Superior temporal gyrus (tissue), 1 donor: ENCODE measurements around the gene PNKP.
"Not testable (repeated sequence)": the region's sequence is repeated elsewhere in the genome, so short reads cannot be mapped to it uniquely, and the experiment has no call there.

Source experiments
- DNase-seq: peaks from one replicate; pipeline ENCODE4 v3.0.0-alpha.2; 2016; ENCODE audit errors: extremely low spot score

The PNKP gene

DNA sequence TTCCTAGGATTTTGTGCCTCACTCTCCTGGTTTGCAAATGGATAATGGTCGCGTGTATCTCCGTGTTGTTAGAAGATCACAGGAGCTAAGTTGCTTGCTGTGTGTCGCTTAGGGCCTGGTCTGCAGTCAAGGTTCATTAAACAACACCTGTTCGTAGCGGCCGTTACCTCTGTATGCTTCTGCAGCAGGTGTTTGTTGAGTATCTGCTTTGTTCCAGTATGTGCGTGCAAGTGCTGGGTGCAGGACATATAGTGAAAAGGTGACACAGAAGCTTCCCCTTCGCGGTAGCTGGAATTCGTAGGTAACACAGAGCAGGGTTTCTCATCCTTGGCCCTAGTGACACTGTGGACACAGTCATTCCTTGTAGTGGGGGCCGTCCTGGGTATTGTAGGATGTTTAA is 43.9 kb downstream of the PNKP start:
- no peak for DNase-seq

DNA sequence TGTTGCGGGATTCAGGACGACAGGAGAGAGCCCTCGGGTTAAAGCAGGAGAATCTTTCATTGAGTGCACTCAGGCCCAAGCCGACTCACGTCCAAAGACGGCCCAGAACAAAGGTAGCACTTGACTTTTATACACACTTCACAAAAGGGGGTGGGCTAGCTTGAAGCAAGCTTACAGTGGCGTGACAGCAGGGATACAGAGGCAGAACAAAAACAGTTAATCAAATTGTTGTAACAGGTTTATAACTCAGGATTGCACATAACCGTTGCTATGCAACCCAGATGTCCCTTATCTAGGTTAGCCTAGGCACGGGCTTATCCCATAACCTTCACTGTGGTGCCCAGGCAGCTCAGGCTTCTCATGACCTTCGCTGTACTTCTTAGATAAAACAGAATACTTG is 47.3 kb downstream of the PNKP start:
- no peak for DNase-seq

DNA sequence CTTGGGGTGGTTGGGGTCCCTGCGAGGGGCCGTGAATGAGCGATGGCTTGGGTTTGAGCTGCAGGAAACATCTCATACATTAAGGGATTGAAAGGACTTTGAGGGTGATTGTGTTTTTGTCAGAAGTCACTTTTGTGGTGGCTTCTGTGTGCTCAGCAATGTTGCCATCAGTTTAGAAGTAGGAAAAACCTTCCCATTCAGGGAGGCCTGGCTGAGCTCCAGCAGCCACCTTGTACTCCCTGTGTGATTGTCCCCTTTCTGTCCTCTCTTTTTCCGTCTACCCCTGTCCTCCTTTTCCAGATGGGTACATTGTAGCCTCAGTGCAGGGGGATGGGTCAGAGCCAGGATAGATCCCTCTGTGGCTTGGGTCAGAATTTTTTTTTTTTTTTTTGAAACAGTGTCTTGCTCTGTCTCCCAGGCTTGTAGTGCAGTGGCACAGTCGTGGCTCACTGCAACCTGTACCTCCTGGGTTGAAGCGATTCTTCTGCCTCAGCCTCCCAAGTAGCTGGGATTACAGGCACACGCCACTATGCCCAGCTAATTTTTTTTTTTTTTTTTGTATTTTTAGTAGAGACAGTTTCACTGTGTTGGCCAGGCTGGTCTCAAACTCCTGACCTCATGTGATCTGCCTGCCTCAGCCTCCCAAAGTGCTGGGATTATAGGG is 47.8 kb downstream of the PNKP start:
- DNase-seq, result not testable (repeated sequence)

DNA sequence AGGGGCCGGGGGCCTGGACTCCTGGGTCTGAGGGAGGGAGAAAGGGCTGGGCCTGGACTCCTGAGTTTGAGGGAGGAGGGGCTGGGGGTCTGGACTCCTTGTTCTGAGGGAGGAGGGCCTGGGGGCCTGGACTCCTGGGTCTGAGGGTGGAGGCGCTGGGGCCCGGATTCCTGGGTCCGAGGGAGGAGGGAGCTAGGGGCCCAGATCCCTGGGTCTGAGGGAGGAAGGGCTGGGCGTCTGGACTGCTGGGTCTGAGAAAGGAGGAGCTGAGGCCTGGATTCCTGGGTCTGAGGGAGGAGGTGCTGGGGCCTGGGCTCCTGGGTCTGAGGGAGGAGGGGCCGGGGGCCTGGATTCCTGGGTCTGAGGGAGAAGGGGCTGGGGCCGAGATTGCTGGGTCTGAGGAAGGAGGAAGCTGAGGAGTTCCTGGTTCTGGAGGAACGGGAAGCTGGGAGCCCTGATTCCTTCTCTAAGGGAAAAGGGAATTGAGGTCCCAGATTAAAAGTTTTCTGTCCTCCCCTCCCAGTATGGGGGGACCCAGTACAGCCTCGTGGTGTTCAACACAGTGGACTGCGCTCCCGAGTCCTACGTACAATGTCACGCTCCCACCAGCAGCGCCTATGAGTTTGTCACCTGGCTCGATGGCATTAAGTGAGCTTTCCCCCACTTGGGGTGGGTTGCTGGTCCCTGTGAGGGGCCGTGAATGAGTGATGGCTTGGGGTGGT is 48.6 kb downstream of the PNKP start:
- DNase-seq, result no peak

DNA sequence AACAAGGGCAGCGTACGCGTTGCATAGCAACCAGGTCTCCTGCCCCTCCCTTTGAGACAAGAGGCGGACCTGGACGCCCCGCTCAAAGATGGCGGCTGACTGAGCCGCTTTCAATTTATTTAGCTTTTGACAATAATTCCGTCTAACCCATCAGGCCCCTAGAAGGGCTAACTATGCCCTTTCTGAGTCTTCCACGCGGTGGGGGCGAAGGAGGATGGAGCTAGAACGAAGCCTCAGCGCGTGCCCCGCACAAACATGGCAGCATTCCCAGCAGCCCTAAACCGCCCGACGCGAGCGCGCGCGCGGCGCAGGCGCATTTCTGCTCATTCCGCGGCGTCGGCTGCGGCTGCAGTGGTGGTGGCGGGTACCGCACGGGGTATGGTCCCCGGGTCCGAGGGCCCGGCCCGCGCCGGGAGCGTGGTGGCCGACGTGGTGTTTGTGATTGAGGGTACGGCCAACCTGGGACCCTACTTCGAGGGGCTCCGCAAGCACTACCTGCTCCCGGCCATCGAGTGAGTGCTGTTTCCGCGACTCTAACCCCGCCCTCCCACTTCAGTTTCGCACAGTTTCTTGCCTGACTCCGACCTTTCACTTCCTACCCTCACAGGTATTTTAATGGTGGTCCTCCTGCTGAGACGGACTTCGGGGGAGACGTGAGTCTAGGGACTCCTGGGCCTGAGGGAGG is 49.3 kb downstream of the PNKP start, which contains the start of gene MED25:
TSS of gene MED25 (plus strand) at position 326 of the 685 bp plus-strand sequence. CDS start at position 379, 53 bp downstream.
- DNase-seq, result peak; percentile 92

DNA sequence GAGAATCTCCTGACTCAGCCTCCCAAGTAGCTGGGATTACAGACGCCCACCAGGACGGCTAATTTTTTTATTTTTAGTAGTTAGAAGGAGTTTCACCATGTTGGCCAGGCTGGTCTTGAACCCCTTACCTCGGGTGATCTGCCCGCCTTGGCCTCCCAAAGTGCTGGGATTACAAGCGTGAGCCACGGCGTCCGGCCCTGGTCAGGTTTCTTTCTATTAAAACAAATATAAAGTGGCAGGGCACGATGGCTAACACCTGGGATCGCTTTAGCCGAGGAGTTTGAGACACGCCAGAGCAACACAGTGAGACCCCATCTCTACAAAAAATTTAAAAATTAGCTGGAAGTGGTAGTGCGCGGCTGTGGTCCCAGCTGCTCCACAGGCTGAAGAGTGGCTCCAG is 50.8 kb downstream of the PNKP start:
- DNase-seq, result no peak

DNA sequence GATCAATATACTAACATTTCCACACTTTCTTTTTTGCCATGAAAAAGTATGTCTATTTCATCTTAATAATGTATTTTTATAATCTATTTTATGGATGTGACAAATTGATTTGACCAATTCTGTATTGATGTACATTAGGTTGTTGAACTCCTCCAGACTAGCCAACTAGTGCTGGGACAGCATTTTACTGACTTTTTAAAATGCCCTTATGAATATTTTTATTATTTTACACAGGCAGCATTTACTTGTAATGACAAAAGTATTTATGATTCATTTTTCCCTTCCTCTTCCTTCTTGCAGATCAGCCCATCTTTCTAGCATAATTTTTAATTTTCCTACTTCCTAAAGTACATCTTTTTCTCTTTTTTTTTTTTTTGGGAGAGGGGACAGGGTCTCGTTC is 53.4 kb downstream of the PNKP start:
- no peak for DNase-seq

DNA sequence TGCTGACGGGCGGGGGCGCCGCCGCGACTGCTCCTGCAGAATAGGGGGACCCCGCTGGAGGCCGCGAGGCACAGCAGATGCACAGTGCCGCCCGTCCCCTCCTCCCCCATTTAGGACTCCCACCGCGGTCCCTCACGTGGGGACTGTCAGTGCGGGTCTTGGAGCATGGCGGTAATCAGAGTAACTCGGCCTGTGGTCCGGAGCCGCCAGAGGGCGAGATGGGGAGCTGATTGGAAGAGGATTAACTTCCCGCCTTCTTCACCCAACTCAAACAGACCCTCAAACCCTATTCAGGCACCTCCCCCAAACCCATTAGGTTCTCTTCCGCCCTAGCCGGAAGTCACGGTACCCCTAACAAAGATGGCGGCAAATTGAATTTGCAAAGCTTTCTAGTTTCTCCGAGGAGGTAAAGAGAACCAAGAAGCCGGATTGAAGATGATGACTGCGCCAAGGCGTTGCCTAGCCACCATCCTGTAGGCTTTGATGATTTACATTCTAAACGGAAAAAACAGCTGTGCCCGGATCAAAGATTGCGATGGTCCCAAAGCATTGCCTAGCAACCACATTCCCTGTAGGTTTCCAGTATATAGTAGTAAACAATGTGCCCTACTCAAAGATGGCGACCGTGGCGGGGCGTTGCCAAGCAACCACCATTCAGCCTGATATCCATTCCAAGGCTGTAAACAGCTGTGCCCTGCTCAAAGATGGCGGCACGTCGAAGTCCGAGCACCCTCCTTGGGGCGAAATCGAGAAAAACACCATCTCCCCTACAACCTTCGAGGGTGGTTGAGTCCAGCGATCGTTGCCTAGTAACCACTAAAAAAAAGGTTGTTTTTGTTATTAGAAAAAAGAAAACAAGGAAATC is 54.1 kb downstream of the PNKP start, which contains the start of gene FUZ:
TSS of gene FUZ (minus strand) at position 296 of the 865 bp plus-strand sequence. CDS start at position 110, 186 bp downstream.
- DNase-seq, result peak; percentile 99

DNA sequence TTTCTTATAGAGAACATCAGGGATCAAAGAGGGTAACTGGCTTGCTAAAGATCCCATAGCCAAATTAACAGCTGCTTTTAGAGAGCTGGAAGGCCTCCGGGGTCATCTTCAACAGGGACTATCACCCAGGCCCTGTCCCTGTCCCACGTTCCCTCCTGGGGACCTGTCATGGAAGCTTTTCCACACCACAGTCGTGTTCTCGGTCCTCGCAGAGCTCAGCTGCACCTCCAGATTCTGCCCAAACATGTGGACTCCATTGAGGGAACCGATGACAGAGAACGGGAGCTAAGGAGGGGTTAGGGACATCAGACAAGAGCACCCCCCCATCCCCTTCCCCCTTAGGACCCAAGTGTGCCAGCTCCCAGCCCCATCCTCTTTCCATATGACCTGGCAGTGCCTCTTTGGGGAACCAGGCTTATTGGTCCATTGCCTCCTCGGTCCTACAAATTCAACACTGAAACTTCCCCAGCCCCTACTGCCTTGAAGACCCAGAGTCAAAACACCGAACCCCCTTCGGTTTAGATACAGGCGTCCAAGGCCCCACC is 54.9 kb downstream of the PNKP start:
- no peak for DNase-seq

DNA sequence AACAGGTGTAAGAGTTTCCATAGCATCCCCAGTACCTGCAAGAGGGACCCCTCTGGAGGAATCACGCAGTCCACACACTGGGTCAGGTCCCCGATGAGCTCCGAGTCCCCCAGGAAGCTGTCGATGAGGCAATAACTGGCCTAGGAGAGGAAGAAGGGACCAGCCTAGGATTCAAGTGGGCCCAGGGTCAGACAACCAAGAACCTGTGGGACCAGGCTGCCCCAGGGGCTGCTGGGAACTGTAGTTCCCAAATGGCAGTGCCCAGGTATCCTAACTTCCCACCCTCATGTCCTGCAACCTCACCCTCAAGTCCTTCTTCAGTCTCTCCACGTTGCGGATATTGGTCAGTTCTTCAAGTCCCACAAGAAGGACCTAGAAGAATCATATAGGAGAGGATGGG is 56.0 kb downstream of the PNKP start:
- no peak for DNase-seq
